GM21423 (cell line): ENCODE results near the gene CLDN6.

Experiments
- ATAC-seq: cut with Tn5 transposase; IDR thresholded peaks from one replicate; pipeline ENCODE4 v1.9.1; 2021; ENCODE audit warnings: mild to moderate bottlenecking, moderate library complexity; ENCODE audit not compliant: unreplicated experiment

Gene CLDN6

DNA sequence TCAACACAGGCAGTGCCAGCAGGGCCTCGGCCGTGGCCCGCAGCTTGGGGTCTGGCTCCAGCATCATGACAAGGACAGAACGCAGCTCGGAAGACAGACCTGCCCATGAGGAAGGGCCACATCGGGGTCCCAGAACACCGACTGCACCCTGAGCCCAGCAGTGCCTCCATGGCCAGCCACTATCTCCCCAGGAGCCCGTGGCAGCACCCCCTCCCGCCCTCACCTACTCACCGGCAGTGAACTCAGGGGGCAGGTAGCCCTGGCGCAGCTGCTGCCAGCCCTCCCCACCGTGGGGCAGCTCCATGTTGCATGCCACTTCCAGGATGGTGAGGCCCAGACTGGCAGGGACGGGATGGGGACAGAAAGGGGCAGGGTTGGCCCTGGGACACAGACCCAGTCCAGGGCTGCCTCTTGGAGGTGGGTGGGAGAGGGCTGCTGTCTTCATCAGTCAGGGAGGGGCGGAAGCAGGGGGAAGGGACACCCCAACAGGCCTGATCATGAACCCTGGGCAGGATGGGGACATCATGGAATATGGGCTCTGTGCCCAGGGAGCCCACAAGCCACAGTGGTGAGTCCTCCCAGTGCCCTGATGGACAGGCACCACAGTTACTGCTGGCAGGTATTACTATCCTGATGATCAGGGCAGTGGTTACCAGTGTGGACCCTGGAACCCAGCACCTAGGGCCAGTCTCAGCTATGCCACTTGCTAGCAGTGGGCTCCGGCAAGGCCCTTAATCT, 43.5 kb downstream of the CLDN6 start:
- ATAC-seq, result no peak

DNA sequence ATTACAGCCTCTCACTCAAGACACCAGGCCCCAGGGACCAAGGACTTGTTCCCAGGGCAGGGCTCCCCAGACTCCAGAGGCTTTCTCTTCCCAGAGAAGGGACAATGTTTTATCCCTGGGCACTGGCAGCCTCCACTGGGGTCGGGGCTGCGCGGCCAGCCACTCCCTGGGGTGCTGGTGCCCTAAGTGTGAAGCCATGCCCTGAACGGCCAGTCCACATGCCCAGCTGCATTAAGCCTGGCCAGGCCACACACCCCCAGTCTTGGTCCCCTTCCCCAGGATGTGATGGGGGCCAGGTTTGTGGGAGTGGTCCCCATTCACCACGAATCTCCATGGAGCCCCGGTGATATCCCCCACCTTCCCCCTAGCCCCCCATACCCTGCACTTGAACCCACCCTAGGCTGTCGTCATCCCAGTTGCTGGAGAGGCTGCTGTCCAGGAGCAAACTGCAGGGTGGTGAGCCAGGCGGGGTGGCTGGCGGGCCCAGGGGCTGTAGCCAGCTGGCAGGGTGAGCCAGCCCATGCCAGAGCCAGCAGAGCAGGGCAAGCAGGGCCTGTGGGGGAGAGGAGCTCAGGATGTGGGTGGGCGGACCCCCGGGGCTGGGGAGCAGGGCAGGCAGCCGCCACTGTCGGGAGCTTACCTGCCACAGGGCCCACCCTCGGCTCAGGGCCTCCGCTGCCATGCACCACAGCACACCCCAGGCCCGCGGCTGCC, 44.2 kb downstream of the CLDN6 start:
- ATAC-seq, result no peak

DNA sequence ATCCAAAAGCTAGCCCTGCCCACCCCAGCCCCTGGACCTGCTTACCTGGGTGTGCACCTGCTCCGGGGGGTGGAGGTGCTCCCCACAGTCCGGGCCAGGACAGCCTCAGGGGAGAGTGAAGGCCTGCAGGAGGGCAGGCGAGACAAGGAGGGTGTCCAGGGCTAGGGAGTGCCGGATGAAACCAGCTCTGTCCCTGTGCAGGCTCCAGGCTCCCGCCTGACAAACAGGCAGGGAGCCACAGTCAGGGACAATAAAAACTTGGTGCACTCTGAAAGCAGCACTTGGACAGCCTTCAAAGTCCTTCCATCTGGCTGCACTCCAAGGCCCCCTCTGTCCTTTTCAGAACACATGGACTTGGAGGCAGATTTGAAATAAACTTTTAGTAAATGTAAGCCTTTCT, 44.9 kb downstream of the CLDN6 start:
- ATAC-seq, result no peak

DNA sequence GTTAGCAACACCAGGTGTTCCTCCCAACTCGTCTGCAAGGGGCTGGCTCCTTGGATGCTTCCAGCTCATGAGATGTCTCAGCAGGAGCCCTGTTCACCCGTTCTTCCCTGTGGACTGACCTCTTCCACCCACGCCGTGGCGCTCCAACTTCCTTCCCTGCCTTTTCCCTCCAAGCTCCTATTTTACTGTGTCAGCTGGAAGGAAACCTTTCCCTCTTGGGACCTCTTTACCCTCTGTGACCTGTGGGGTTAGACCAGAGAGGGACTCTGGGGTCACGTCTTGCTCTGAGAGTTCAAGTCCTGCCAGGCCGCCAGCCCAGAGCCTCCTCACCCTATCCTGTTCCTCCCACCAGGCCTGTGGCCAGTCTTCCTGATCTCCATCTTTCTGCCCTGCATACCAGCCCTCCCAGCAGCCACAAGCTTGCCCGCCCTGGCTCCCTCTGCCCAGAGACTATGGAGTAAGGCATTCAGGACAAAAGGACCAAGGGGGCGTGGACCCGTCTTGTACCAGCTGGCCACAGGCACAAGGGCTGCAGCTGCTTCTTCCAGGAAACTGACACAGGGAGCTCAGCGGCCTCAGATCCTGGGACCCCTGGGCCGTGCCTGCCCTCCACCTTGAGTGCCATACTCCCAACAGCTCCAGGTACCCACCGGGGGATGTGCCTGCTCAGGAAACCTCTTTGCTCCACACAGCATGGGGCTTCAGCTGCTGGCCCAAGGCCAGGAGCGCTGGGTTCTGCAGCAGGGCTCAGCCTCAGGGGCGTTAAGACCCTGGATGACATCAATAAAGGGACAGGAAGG, 45.8 kb downstream of the CLDN6 start:
- ATAC-seq, result no peak

DNA sequence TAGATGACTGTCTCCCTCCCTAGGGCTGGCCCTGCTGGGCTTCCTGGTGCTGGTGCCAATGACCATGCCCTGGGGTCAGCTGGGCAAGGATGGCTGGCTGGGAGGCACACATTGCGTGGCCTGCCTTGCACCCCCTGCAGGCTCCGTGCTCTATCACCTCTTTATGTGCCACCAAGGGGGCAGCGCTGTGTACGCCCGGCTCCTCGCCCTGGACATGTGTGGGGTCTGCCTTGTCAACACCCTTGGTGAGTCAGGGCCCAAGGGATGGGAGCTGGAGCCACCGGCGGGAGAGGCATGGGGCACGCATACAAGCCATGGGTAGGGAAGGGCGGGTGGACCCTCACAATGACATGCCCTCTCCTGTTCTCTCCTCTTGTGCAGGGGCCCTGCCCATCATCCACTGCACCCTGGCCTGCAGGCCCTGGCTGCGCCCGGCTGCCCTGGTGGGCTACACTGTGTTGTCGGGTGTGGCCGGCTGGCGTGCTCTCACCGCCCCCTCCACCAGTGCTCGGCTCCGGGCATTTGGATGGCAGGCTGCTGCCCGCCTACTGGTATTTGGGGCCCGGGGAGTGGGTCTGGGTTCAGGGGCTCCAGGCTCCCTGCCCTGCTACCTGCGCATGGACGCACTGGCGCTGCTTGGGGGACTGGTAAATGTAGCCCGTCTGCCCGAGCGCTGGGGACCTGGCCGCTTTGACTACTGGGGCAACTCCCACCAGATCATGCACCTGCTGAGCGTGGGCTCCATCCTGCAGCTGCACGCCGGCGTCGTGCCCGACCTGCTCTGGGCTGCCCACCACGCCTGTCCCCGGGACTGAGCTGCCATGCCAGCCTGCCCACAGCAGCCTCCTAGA, 46.6 kb downstream of the CLDN6 start:
- ATAC-seq, result no peak

DNA sequence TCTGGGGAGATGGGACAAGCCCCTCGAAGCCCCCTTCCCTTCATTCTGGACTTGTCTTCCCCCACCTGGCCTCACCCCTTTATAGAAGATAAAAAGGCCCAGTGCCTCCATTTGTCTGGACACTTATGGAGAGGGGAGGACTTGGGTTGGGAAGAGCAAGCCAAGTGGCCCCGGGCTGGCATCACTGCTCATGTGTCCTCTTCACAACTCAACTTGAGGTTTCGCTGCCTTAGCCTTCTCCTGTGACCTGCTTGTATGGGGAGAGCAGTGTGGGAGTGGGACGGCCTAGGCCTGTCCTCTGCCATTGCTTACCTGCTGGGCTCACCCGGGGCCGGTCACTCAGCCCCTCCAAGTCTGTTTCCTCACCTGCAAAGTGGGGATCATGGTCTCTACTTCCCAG, 47.4 kb downstream of the CLDN6 start:
- ATAC-seq, result no peak

DNA sequence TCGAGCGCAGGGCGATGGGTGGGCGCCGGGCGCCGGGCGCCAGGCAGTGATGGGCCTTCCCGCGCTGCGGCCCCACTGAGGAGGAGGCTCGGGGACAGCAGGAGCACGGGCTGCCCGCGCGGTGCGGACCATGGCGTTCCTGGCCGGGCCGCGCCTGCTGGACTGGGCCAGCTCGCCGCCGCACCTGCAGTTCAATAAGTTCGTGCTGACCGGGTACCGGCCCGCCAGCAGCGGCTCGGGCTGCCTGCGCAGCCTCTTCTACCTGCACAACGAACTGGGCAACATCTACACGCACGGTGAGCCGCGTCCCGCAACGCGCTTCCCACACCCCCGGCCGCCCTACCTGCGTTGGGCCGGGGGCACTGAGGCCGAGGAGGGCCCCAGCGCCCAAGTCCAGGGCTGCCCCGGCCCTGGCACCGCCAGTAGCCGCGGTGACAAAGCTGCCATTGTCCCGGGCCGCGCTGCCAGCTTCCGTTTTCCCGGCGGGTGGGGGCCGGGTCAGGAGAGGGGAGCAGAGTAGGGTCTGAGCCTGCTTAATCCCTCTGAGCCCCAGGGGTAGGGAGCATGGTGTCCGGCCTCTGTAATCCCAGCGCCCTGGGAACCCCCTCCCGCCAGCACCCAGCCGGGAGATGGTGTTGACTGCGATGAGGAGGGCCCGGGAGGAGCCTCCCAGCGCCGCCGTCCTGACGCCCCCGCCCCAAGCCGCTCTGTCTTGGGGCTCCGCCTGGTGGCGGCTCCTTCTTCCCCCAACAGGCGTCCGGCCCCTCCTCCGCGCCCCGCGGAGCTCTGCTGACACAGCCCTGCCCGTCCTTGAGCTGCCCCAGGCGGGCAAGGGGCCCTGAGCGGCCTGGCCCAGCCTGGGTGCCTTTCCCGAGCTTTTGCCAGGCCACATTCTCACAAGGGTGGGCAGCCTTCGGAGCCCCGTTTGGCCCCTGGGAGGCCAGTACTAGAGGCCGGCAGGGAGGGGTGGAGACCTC, 48.1 kb downstream of the CLDN6 start:
- peak; percentile 32 for ATAC-seq

DNA sequence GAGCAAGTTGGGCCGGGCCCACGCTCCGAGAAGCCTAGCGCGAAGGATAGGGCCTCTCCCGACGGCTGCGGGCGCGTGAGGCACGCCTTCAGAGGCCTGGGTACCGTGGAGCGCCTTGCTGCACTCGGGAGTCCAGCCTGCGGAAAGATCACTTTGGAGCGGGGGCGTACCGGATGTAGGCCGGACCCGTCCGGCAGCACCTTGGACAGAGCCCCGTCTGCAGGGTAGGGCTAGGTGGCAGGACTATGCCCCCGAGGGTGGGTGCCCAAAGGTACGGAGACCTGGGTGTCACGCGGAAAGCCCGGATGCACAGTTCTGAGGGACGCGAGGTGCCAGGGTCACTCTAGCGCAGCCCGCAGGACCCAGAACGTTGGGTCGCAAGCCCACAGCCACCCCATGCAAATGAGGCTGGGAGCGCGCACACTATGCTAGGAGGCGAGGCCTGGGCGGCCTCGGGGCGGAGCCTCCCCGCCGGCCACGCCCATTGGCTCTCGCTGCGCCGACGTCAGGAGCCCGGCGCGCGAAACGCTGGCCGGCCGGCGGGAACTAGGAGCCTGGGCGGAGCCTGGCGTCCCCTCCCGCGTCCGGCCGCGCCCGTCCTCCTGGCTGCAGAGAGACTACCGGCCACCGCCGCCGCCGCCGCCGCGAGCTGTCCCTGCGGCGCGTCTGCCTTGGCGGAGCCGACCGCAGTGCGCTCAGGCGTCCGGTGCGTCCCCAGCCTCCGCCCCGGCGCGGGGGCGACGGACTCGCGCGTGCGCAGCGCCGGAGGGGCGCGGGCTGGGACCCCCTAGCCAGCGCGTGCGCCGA, 49.0 kb downstream of the CLDN6 start, which contains the start of gene PAQR4:
PAQR4 (plus strand) TSS at position 611 of the 807 bp plus-strand sequence. CDS start 327 bp downstream, outside the sequence.
- peak; percentile 72 for ATAC-seq

DNA sequence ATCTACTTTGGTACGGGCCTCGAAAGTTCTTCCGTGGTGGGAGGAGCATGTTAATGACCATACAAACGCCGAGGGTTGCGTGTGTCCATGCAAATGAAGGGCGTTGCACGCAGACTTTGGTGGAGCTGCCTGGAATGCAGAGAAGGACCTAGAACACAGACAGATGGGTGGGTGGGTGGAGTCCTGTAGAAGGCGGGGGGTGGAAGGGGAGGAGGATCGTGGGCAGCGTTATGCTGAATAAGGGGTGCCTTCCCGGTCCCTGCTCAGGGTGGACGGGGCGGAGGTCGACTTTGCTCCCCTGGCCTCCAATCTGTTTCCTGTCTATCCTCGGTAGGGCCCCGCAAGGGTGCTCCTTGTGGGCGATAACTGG, 49.6 kb downstream of the CLDN6 start:
- no peak for ATAC-seq

DNA sequence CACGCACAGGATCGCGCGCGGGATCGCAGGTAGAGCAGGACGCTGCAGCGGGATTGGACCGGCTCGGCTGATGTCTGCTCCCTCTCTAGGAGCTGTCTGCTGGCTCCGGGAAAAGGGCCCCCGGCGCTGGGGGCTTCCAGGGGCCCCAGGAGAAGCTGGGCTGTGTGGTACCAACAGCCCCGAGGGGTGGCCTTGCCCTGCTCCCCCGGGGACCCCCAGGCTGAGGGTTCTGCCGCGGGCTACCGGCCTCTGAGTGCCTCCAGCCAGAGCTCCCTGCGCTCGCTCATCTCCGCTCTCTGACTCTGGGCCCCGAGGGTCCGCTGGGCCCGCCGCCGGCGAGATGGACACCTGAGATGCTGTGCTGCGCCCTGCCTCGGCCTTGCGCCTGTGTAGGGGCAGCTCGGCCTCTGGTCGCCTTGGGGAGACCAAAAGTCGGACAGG, 50.2 kb downstream of the CLDN6 start:
- no peak for ATAC-seq

DNA sequence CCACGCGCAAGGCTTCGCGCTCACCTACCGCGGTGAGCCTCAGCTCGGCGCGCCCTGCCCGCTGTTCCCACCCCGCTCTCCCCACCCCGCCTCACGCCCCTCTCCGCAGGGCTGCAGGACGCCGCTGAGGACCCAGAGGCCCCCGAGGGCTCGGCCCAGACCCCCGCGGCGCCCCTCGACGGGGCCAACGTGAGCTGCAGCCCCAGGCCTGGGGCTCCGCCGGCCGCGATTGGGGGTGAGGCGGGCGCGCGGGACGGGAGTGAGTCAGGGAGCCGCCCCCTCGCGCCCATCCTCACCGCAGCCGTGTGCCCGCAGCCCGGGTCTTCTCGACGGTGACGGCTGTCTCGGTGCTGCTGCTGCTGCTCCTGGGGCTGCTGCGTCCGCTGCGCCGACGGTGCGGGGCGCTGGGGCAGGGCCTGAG, 50.8 kb downstream of the CLDN6 start:
- no peak for ATAC-seq

DNA sequence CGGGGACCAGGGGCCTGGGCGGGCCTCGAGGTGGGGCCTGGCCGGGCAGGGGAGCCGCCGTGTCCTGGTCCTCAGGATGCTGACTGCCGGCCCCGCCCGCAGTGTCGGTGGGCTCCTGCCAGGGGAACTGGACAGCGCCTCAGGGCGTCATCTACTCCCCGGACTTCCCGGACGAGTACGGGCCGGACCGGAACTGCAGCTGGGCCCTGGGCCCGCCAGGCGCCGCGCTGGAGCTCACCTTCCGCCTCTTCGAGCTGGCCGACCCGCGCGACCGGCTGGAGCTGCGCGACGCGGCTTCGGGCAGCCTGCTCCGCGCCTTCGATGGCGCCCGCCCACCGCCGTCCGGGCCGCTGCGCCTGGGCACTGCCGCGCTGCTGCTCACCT, 51.2 kb downstream of the CLDN6 start:
- ATAC-seq, result no peak

DNA sequence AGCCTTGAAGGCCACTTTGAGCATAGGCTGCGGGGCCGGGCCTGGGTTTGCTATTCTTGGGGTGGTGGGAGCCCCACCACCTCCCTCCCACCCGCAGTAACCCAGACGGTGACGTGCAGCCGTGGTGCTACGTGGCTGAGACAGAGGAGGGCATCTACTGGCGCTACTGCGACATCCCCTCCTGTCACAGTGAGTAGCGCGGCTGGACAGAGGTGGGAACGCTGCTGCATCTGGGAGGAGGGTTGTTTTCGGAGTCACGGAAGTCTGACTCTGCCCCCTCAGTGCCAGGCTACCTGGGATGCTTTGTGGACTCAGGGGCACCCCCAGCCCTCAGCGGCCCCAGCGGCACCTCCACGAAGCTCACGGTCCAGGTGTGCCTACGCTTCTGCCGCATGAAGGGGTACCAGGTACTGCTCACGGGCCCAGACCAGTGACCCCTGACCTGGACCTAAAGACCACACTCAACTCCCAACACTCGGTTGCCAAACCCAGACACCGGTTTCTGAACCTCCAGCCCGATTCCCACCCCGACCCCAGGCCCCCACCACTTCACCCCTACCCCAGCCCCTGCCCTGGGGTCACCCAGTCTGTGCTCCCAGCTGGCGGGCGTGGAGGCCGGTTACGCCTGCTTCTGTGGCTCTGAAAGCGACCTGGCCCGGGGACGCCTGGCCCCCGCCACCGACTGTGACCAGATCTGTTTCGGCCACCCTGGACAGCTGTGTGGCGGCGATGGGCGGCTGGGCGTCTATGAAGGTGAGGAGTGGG, 51.8 kb downstream of the CLDN6 start:
- ATAC-seq, result no peak
